HUES6 (cell line): Measurements from ENCODE around the gene ARMC9.

ENCODE experiments used
- H3K27ac ChIP-seq: 2 replicates; pipeline ENCODE4 v1.7.0; 2013; ENCODE audit warnings: low read depth, mild to moderate bottlenecking, low read length, inconsistent platforms
- H3K27me3 ChIP-seq: 2 replicates; pipeline ENCODE4 v1.6.1; 2013; ENCODE audit warnings: low read length; ENCODE audit not compliant: control insufficient read depth, insufficient read depth
- H3K36me3 ChIP-seq: 2 replicates; pipeline ENCODE4 v1.6.1; 2013; ENCODE audit warnings: low read length; ENCODE audit not compliant: control insufficient read depth, insufficient read depth
- H3K4me1 ChIP-seq: 2 replicates; pipeline ENCODE4 v1.6.1; 2013; ENCODE audit warnings: low read length; ENCODE audit not compliant: control insufficient read depth, insufficient read depth
- H3K4me3 ChIP-seq: 2 replicates; pipeline ENCODE4 v1.5.1; 2013; ENCODE audit warnings: low read depth, low read length
- H3K9ac ChIP-seq: one replicate; pipeline ENCODE4 v1.6.1; 2013; ENCODE audit warnings: mild to moderate bottlenecking, low read length
- H3K9me3 ChIP-seq: 2 replicates; pipeline ENCODE4 v1.6.1; 2013; ENCODE audit warnings: low read depth, low read length; ENCODE audit not compliant: control insufficient read depth, insufficient read depth

Gene ARMC9

DNA sequence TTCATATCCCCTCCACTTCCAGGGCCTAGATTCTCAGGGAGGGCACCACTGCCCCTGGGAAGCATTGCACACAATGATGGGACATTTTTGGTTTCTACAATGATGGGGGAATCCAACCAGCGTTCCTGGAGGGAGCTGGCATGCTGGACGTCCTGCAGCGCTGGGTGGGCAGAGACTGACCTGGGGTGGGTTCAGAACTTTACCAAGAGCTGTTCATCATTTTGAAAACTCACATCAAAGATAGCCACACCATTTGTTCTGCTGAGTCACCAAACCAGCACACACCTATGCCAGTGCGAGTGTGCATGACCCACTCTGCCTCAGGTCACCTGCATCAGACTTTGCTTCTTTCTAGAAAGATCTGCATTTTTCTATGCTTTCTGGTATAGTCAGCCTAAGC, 14.1 kb upstream of the ARMC9 start:
- Histone ChIP-seq H3K4me3 (no peak overlapping the region), H3K27ac (no peak overlapping the region), H3K36me3 (no peaks in the 10 kb centered on the region), H3K27me3 (no peaks in the 10 kb centered on the region), H3K9me3 (no peaks in the 10 kb centered on the region), H3K4me1 (peaks cover 18% of the 10 kb centered on the region), H3K9ac (no peak overlapping the region)

GRCh38 chr2:231185050-231185725, 13.2 kb upstream of the ARMC9 start:
- H3K36me3 ChIP-seq = no peaks in the 10 kb centered on the region
- no peak overlapping the region for H3K27ac ChIP-seq
- H3K4me3 ChIP-seq = no peak overlapping the region
- H3K9ac ChIP-seq = no peak overlapping the region
- no peaks in the 10 kb centered on the region for H3K27me3 ChIP-seq
- H3K4me1 ChIP-seq = peaks cover 19% of the 10 kb centered on the region
- H3K9me3 ChIP-seq = no peaks in the 10 kb centered on the region

DNA sequence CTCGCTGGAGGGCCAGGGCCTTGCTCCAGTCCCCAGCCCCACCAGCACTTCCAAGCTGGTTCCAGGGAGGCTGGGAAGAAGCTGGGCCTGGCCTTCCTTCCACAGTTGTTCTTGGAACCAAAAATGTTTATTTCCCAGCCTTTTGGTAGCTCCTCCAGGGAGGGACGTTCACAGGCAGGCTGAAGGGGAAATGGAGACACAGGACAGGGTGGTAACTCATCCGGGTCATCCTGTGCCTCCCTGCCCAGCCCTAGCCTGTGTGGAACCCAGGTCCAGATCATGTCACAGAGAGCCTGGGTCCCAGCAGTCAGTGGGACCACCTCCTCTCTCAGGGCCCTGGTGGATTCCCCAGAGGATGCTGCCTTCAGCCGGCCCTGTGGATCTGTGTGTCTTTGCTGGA, 12.5 kb upstream of the ARMC9 start:
- Histone ChIP-seq H3K36me3 (no peaks in the 10 kb centered on the region), H3K4me1 (peaks cover 22% of the 10 kb centered on the region), H3K4me3 (no peak overlapping the region), H3K27ac (no peak overlapping the region), H3K9ac (no peak overlapping the region), H3K27me3 (no peaks in the 10 kb centered on the region), H3K9me3 (no peaks in the 10 kb centered on the region)

- Histone ChIP-seq H3K9ac (no peak overlapping the region), H3K36me3 (no peaks in the 10 kb centered on the region), H3K27me3 (no peaks in the 10 kb centered on the region), H3K4me1 (peaks cover 22% of the 10 kb centered on the region), H3K27ac (no peak overlapping the region), H3K9me3 (no peaks in the 10 kb centered on the region), H3K4me3 (no peak overlapping the region)
These were observed 12.1 kb upstream of the ARMC9 start for GRCh38 chr2:231186325-231186724.

GRCh38 chr2:231187736-231188505, 10.5 kb upstream of the ARMC9 start:
- H3K9ac ChIP-seq = no peak overlapping the region
- no peaks in the 10 kb centered on the region for H3K27me3 ChIP-seq
- H3K9me3 ChIP-seq = no peaks in the 10 kb centered on the region
- H3K4me3 ChIP-seq = no peak overlapping the region
- no peaks in the 10 kb centered on the region for H3K36me3 ChIP-seq
- H3K4me1 ChIP-seq = peaks cover 23% of the 10 kb centered on the region
- H3K27ac ChIP-seq = no peak overlapping the region

- Histone ChIP-seq H3K27me3 (no peaks in the 10 kb centered on the region), H3K4me1 (peaks cover 23% of the 10 kb centered on the region), H3K9me3 (no peaks in the 10 kb centered on the region), H3K4me3 (no peak overlapping the region), H3K36me3 (no peaks in the 10 kb centered on the region), H3K9ac (no peak overlapping the region), H3K27ac (no peak overlapping the region)
These were observed 9.8 kb upstream of the ARMC9 start for GRCh38 chr2:231188506-231189170.

DNA sequence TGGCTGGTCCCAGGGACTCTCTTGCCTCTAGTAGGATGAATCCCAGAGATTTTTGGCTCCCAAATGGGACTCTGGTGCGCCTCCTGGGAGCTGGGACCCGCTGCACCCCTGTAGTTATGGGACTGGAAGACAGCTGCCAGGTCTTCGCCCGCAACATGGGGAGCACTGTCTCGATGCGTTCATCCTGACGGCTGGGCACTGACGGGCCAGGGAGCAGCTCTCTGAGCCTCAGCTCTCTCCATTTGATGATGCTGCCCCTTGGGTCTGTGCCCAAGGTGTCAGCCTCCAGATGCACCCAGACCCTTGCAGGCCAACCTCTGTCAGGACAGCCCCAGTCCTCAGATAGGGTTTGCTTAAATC, 9.3 kb upstream of the ARMC9 start:
- no peak overlapping the region for H3K9ac ChIP-seq
- no peaks in the 10 kb centered on the region for H3K9me3 ChIP-seq
- no peaks in the 10 kb centered on the region for H3K36me3 ChIP-seq
- H3K27ac ChIP-seq = no peak overlapping the region
- H3K4me1 ChIP-seq = peaks cover 23% of the 10 kb centered on the region
- H3K4me3 ChIP-seq = no peak overlapping the region
- no peaks in the 10 kb centered on the region for H3K27me3 ChIP-seq

DNA sequence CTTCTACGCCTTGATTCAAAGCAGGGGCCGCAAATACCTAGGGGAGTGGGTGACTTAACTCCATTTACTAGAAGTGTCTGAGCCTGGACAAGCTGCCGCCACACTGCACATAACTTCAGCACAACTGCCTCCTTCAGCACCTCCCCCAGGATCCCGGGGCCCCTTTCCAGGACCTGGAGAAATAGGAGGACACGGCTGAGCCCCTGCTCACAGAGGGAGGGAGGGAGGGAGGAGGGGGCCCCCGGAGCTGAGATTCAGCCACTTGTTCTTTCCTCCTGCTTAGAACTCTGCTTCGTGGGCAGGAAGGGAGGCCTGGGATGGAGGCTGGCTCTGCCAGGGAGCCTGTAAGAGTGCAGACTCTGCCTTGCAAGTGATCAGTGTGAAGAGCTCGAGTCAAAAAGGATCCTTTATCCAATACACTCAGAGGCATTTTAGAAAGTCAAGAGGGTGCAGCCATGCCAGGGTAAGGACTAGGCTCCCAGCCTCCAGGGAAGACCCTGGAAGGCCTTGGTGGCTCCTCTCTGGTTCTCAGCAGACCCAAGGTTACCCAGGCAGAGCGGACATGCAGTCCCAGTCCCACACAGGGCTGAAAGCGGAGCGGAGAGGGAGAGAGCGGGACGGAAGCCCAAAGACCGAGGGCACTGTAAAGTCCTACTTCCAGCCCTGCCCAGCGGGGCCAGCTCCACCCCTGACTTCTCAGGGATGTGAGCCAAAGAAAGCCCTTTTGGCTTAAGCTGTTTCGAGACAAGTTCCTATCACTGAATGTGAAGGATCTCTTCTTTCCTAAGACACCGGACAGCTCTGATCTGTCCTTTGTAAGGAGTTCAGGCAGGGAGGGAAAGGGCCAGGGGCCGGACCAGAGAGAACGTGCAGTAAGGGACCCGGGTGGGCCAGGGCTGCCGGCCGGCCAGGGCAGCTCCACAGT, 8.6 kb upstream of the ARMC9 start:
- no peak overlapping the region for H3K4me3 ChIP-seq
- no peaks in the 10 kb centered on the region for H3K27me3 ChIP-seq
- peak overlapping the region; percentile 68 for H3K9ac ChIP-seq
- H3K9me3 ChIP-seq = no peaks in the 10 kb centered on the region
- H3K36me3 ChIP-seq = no peaks in the 10 kb centered on the region
- H3K27ac ChIP-seq = peak overlapping the region; percentile 61; the same call in 1 of the 2 replicates
- H3K4me1 ChIP-seq = peaks cover 23% of the 10 kb centered on the region

GRCh38 chr2:231190531-231191197, 7.8 kb upstream of the ARMC9 start:
- peak overlapping the region; percentile 61 for H3K27ac ChIP-seq
- H3K9ac ChIP-seq = peak overlapping the region; percentile 68
- no peaks in the 10 kb centered on the region for H3K27me3 ChIP-seq
- peak overlapping the region; percentile 51 for H3K4me3 ChIP-seq
- H3K36me3 ChIP-seq = no peaks in the 10 kb centered on the region
- no peaks in the 10 kb centered on the region for H3K9me3 ChIP-seq
- peaks cover 23% of the 10 kb centered on the region for H3K4me1 ChIP-seq
